OCI-LY7 (cell line): ENCODE measurements around the gene NEK4. TPM values are rescaled to one million over a fixed set of nuclear protein-coding genes. Genes with fewer than 3 reads are reported as not detected.

ENCODE experiments used
- BruUV-seq: library from RNA; stranded (reverse); fragments of 400-500 nt; replicated peaks from 2 replicates; lab custom pipeline; 2021; lab: Mats Ljungman, UMichigan
- CTCF ChIA-PET: fragments of 300-600 bp; sonication (Branson Sonifier 250); formaldehyde crosslinking; loops from one replicate; lab custom pipeline; 2022; ENCODE audit warnings: antibody characterized with exemption; ENCODE audit not compliant: unreplicated experiment; lab: Charles Lee
- POLR2A ChIA-PET: fragments of 300-600 bp; sonication (Branson Sonifier 250); formaldehyde crosslinking; loops from one replicate; lab custom pipeline; 2022; ENCODE audit warnings: antibody characterized with exemption; lab: Charles Lee
- DNase-seq: peaks from one replicate; pipeline ENCODE4 v3.0.0-alpha.2; 2015; ENCODE audit warnings: low spot score
- H2AFZ ChIP-seq: fragments of 200-600 bp; sonication (generic), shearing (Covaris generic); 2 replicates; pipeline ENCODE4 v1.6.1; 2014; ENCODE audit warnings: mild to moderate bottlenecking, antibody characterized with exemption, low read length, moderate library complexity
- H3K27ac ChIP-seq: fragments of 200-600 bp; sonication (generic); 2 replicates; pipeline ENCODE4 v1.5.1; 2014; ENCODE audit warnings: mixed run types, low read depth, mild to moderate bottlenecking, moderate library complexity, low read length, inconsistent platforms; ENCODE audit not compliant: poor library complexity, severe bottlenecking
- H3K36me3 ChIP-seq: fragments of 200-600 bp; sonication (generic); 2 replicates; pipeline ENCODE4 v1.6.1; 2014; ENCODE audit warnings: mild to moderate bottlenecking, antibody characterized with exemption, low read length, moderate library complexity, mixed read lengths; ENCODE audit not compliant: insufficient read depth
- H3K4me1 ChIP-seq: fragments of 200-600 bp; sonication (generic); 2 replicates; pipeline ENCODE4 v1.5.1; 2014; ENCODE audit warnings: mild to moderate bottlenecking, low read length; ENCODE audit not compliant: insufficient read depth, poor library complexity, severe bottlenecking
- H3K4me2 ChIP-seq: fragments of 200-600 bp; sonication (generic); 2 replicates; pipeline ENCODE4 v1.6.1; 2014; ENCODE audit warnings: mild to moderate bottlenecking, low read length
- H3K4me3 ChIP-seq: fragments of 200-600 bp; sonication (generic); 2 replicates; pipeline ENCODE4 v1.5.1; 2014; ENCODE audit warnings: mild to moderate bottlenecking, low read depth, low read length; ENCODE audit not compliant: poor library complexity, severe bottlenecking
- H3K79me2 ChIP-seq: fragments of 200-600 bp; sonication (generic); 2 replicates; pipeline ENCODE4 v1.6.1; 2016; ENCODE audit warnings: low read depth, mild to moderate bottlenecking, low read length, moderate library complexity, mixed read lengths; ENCODE audit not compliant: insufficient read depth
- H3K9me2 ChIP-seq: fragments of 200-600 bp; sonication (generic); 2 replicates; pipeline ENCODE4 v1.6.1; 2016; ENCODE audit warnings: mild to moderate bottlenecking, low read length, mixed read lengths; ENCODE audit not compliant: insufficient read depth
- H3K9me3 ChIP-seq: fragments of 200-600 bp; sonication (generic); 2 replicates; pipeline ENCODE4 v1.6.1; 2014; ENCODE audit warnings: mild to moderate bottlenecking, mixed run types, low read length, mixed read lengths
- H4K20me1 ChIP-seq: fragments of 200-600 bp; sonication (generic); 2 replicates; pipeline ENCODE4 v1.6.1; 2014; ENCODE audit warnings: mild to moderate bottlenecking, antibody characterized with exemption, low read length, moderate library complexity, mixed read lengths; ENCODE audit not compliant: insufficient read depth
- EZH2phosphoT487 ChIP-seq: fragments of 200-600 bp; sonication (generic); IDR thresholded peaks from 2 replicates; pipeline ENCODE4 v1.6.1; 2018; ENCODE audit warnings: low read depth, borderline replicate concordance, mild to moderate bottlenecking, mixed run types, antibody characterized with exemption, low read length, moderate library complexity, mixed read lengths
- intact Hi-C: fragments of 100-400 bp; cut with micrococcal nuclease; formaldehyde crosslinking; loops from one replicate; pipeline ENCODE4 v1.10.0; 2022; ENCODE audit not compliant: unreplicated experiment
- total RNA-seq, 2 experiments: library from RNA; depleted of rRNA in 1 of 2; stranded (reverse); fragments of >200 nt in 1 of 2; shearing (Covaris generic) in 1 of 2; gene quantifications; 2 replicates each; pipeline ENCODE4 v1.2.3, GENCODE V29; 2014 to 2022
- TF ChIP-seq, protein P1 (sequence below): fragments of 200-600 bp; sonication (generic); conservative IDR thresholded peaks from 2 replicates; pipeline ENCODE4 v1.5.1; 2014; ENCODE audit warnings: mild to moderate bottlenecking, antibody characterized with exemption, low read length, moderate library complexity, mixed read lengths

The NEK4 gene
- total RNA-seq, 2 experiments from 2014 or later: 27.5 to 38.6 TPM

GRCh38 chr3:52793702-52794611 is 23.2 kb upstream of the NEK4 start:
- H3K4me2 ChIP-seq: no peak overlapping the region
- no peaks in the 10 kb centered on the region for H3K36me3 ChIP-seq
- no peaks in the 10 kb centered on the region for H3K9me2 ChIP-seq
- BruUV-seq: no TSS peak
- no peaks in the 10 kb centered on the region for H3K79me2 ChIP-seq
- intact Hi-C loops: no loop called here
- ChIA-PET CTCF (no interaction called here), POLR2A (interaction anchor here (0.7 kb wide), 1 partner anchor 21 kb away, joined by 3 read pairs; no protein-coding TSS in a partner anchor)
- H3K9me3 ChIP-seq: no peaks in the 10 kb centered on the region
- no peaks in the 10 kb centered on the region for H4K20me1 ChIP-seq
- no peaks in the 10 kb centered on the region for H3K4me1 ChIP-seq
- no peak overlapping the region for H3K4me3 ChIP-seq
- no peak for DNase-seq
- H3K27ac ChIP-seq: no peak overlapping the region
- TF ChIP-seq EZH2phosphoT487: no peak
- TF ChIP-seq, protein P1, sequence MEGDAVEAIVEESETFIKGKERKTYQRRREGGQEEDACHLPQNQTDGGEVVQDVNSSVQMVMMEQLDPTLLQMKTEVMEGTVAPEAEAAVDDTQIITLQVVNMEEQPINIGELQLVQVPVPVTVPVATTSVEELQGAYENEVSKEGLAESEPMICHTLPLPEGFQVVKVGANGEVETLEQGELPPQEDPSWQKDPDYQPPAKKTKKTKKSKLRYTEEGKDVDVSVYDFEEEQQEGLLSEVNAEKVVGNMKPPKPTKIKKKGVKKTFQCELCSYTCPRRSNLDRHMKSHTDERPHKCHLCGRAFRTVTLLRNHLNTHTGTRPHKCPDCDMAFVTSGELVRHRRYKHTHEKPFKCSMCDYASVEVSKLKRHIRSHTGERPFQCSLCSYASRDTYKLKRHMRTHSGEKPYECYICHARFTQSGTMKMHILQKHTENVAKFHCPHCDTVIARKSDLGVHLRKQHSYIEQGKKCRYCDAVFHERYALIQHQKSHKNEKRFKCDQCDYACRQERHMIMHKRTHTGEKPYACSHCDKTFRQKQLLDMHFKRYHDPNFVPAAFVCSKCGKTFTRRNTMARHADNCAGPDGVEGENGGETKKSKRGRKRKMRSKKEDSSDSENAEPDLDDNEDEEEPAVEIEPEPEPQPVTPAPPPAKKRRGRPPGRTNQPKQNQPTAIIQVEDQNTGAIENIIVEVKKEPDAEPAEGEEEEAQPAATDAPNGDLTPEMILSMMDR: no peak
- no peak overlapping the region for H2AFZ ChIP-seq

DNA sequence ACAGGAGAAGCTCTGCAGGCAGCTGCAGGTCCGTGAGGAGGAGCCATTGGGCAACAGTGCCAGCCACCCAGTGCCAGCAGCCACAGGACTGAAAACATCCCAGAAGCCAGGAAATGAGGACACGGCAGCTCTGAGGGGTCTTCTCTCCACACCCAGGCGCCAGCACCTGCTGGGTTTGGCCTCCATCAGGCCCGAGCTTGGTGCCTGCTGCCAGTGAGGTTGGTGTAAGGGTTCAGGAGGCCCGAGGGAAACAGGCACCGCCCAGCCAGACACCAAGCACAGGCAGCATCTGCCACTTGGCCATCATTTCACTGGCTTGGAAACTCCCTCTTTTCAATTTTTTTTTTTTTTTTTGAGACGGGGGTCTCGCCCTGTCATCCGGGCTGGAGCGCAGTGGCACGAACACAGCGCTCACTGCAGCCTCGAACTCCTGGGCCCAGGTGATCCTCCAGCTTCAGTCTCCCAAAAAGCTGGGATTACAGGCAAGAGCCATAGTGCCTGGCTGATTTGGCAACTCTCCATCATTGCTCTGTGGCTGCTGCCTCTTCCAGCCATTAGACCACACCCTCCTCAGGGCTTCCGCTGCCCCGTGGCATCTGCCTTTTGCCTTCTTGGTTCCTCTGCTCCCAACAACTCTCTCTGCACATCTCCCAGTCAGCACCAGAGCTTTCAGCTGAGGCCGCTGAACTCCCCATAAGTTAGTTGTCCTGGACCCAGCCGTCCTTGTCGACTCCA is 22.4 kb upstream of the NEK4 start:
- ChIA-PET CTCF (no interaction called here), POLR2A (interaction anchor here (0.7 to 1.1 kb wide), 3 partner anchors 22 to 122 kb away, joined by 3 to 4 read pairs (median 4); no protein-coding TSS in a partner anchor)
- TF ChIP-seq, protein P1: no peak
- no peak for TF ChIP-seq EZH2phosphoT487
- Histone ChIP-seq H3K79me2 (no peaks in the 10 kb centered on the region), H3K36me3 (no peaks in the 10 kb centered on the region), H2AFZ (no peak overlapping the region), H3K4me2 (no peak overlapping the region), H3K4me1 (no peaks in the 10 kb centered on the region), H3K9me2 (no peaks in the 10 kb centered on the region), H3K9me3 (no peaks in the 10 kb centered on the region), H4K20me1 (no peaks in the 10 kb centered on the region), H3K4me3 (no peak overlapping the region), H3K27ac (no peak overlapping the region)
- BruUV-seq: no TSS peak
- intact Hi-C loops: no loop called here
- DNase-seq: no peak
